Neural progenitor cell (in vitro differentiated cells): ENCODE results near the gene ARHGAP15. TPM values are rescaled to one million over a fixed set of nuclear protein-coding genes. Genes with fewer than 3 reads are reported as not detected.

Source experiments
- DNase-seq: peaks from one replicate; pipeline ENCODE4 v3.0.0-alpha.2; 2016; ENCODE audit warnings: low spot score
- H2AFZ ChIP-seq: fragments of 200-600 bp; sonication (generic); replicated peaks from 2 replicates; pipeline ENCODE4 v1.6.1; 2016; ENCODE audit warnings: antibody characterized with exemption
- H3F3A ChIP-seq: fragments of 200-600 bp; sonication (generic); 2 replicates; pipeline ENCODE4 v1.6.1; 2016; ENCODE audit warnings: antibody characterized with exemption, low read depth
- H3K27ac ChIP-seq: fragments of 200-600 bp; sonication (generic); 2 replicates; pipeline ENCODE4 v1.5.1; 2016; ENCODE audit warnings: mild to moderate bottlenecking
- H3K27me3 ChIP-seq: fragments of 200-600 bp; sonication (generic); 2 replicates; pipeline ENCODE4 v1.6.1; 2016; ENCODE audit warnings: mild to moderate bottlenecking, moderate library complexity
- H3K36me3 ChIP-seq: fragments of 200-600 bp; sonication (generic); 2 replicates; pipeline ENCODE4 v1.5.1; 2016
- H3K4me1 ChIP-seq: fragments of 200-600 bp; sonication (generic); 2 replicates; pipeline ENCODE4 v1.6.1; 2016; ENCODE audit warnings: mixed run types
- H3K4me2 ChIP-seq: fragments of 200-600 bp; sonication (generic); 2 replicates; pipeline ENCODE4 v1.6.1; 2016
- H3K4me3 ChIP-seq: fragments of 200-600 bp; sonication (generic); 2 replicates; pipeline ENCODE4 v1.5.1; 2016
- H3K79me2 ChIP-seq: fragments of 200-600 bp; sonication (generic); 2 replicates; pipeline ENCODE4 v1.6.1; 2016; ENCODE audit warnings: low read depth
- H3K9ac ChIP-seq: fragments of 200-600 bp; sonication (generic); 2 replicates; pipeline ENCODE4 v1.6.1; 2016
- H3K9me3 ChIP-seq: fragments of 200-600 bp; sonication (generic); 2 replicates; pipeline ENCODE4 v1.5.1; 2016; ENCODE audit warnings: low read depth
- H4K20me1 ChIP-seq: fragments of 200-600 bp; sonication (generic); 2 replicates; pipeline ENCODE4 v1.6.1; 2016; ENCODE audit warnings: low read depth
- H3K27ac Mint-ChIP-seq: 3 replicates; pipeline ENCODE4 v1.8.0; 2021; ENCODE audit warnings: mixed read lengths
- H3K27me3 Mint-ChIP-seq: 2 replicates; pipeline ENCODE4 v1.8.0; 2022; ENCODE audit warnings: low read depth, mild to moderate bottlenecking, inconsistent platforms, moderate library complexity, mixed read lengths; ENCODE audit not compliant: insufficient read depth
- H3K36me3 Mint-ChIP-seq: 3 replicates; pipeline ENCODE4 v1.8.0; 2021; ENCODE audit warnings: mixed read lengths
- H3K4me1 Mint-ChIP-seq: 3 replicates; pipeline ENCODE4 v1.8.0; 2021; ENCODE audit warnings: mixed read lengths
- H3K4me3 Mint-ChIP-seq: 3 replicates; pipeline ENCODE4 v1.8.0; 2021; ENCODE audit warnings: mild to moderate bottlenecking, moderate library complexity, mixed read lengths
- H3K9me3 Mint-ChIP-seq: 3 replicates; pipeline ENCODE4 v1.8.0; 2020; ENCODE audit warnings: mixed read lengths
- CTCF ChIP-seq: fragments of 200-600 bp; sonication (generic); IDR thresholded peaks from 2 replicates; pipeline ENCODE4 v1.5.1; 2017; ENCODE audit warnings: antibody characterized with exemption, mild to moderate bottlenecking
- EZH2 ChIP-seq: fragments of 200-600 bp; sonication (generic); IDR thresholded peaks from 2 replicates; pipeline ENCODE4 v1.6.1; 2017; ENCODE audit warnings: antibody characterized with exemption, mild to moderate bottlenecking, moderate library complexity
- EZH2phosphoT487 ChIP-seq: fragments of 200-600 bp; sonication (generic); IDR thresholded peaks from 2 replicates; pipeline ENCODE4 v1.6.1; 2017; ENCODE audit warnings: antibody characterized with exemption
- total RNA-seq: library from RNA; depleted of rRNA; stranded (reverse); fragments of >200 nt; gene quantifications from 2 replicates; pipeline ENCODE4 v1.2.3, GENCODE V29; 2015; ENCODE audit warnings: low replicate concordance

The ARHGAP15 gene
- total RNA-seq, 1 donor from 2014 or later, result 5.9 TPM

GRCh38 chr2:143209570-143210445, 80.6 kb downstream of the ARHGAP15 start:
- H3K36me3 Mint-ChIP-seq, result no peaks in the 10 kb centered on the region
- H3K4me3 Mint-ChIP-seq, result no peak overlapping the region
- no peak overlapping the region for H3K27ac ChIP-seq
- no peaks in the 10 kb centered on the region for H4K20me1 ChIP-seq
- no peaks in the 10 kb centered on the region for H3K27me3 ChIP-seq
- peaks cover 3% of the 10 kb centered on the region for H3K4me1 Mint-ChIP-seq
- H3F3A ChIP-seq, result no peaks in the 10 kb centered on the region
- DNase-seq, result no peak
- no peak overlapping the region for H3K4me3 ChIP-seq
- H3K27me3 Mint-ChIP-seq, result no peaks in the 10 kb centered on the region
- TF ChIP-seq EZH2, result no peak
- no peak for TF ChIP-seq EZH2phosphoT487
- TF ChIP-seq CTCF, result no peak
- no peaks in the 10 kb centered on the region for H3K36me3 ChIP-seq
- no peaks in the 10 kb centered on the region for H3K9me3 ChIP-seq
- no peaks in the 10 kb centered on the region for H3K4me1 ChIP-seq
- no peak overlapping the region for H3K4me2 ChIP-seq
- no peak overlapping the region for H3K9ac ChIP-seq
- H3K79me2 ChIP-seq, result no peaks in the 10 kb centered on the region
- H3K9me3 Mint-ChIP-seq, result no peaks in the 10 kb centered on the region
- H3K27ac Mint-ChIP-seq, result no peak overlapping the region
- peak overlapping the region; percentile 48 for H2AFZ ChIP-seq

- Mint-ChIP-seq H3K36me3 (no peaks in the 10 kb centered on the region), H3K27me3 (no peaks in the 10 kb centered on the region), H3K27ac (no peak overlapping the region), H3K9me3 (no peaks in the 10 kb centered on the region), H3K4me3 (no peak overlapping the region), H3K4me1 (peaks cover 3% of the 10 kb centered on the region)
- H3K36me3 ChIP-seq, result no peaks in the 10 kb centered on the region
- no peak overlapping the region for H3K9ac ChIP-seq
- no peak overlapping the region for H3K27ac ChIP-seq
- no peaks in the 10 kb centered on the region for H3K27me3 ChIP-seq
- H3K4me2 ChIP-seq, result no peak overlapping the region
- H3K9me3 ChIP-seq, result no peaks in the 10 kb centered on the region
- H3K4me1 ChIP-seq, result no peaks in the 10 kb centered on the region
- no peaks in the 10 kb centered on the region for H4K20me1 ChIP-seq
- no peaks in the 10 kb centered on the region for H3F3A ChIP-seq
- no peaks in the 10 kb centered on the region for H3K79me2 ChIP-seq
- no peak overlapping the region for H2AFZ ChIP-seq
- no peak for TF ChIP-seq CTCF
- no peak for TF ChIP-seq EZH2phosphoT487
- no peak for TF ChIP-seq EZH2
- no peak overlapping the region for H3K4me3 ChIP-seq
- DNase-seq, result no peak
These were observed 81.2 kb downstream of the ARHGAP15 start for GRCh38 chr2:143210446-143210819.

- H3K4me3 Mint-ChIP-seq, result no peak overlapping the region
- Histone ChIP-seq H3K27me3 (no peaks in the 10 kb centered on the region), H3K9me3 (no peaks in the 10 kb centered on the region), H3F3A (no peaks in the 10 kb centered on the region), H3K9ac (no peak overlapping the region), H3K4me1 (no peaks in the 10 kb centered on the region), H3K27ac (no peak overlapping the region), H3K4me2 (no peak overlapping the region), H3K36me3 (no peaks in the 10 kb centered on the region), H3K4me3 (no peak overlapping the region), H4K20me1 (no peaks in the 10 kb centered on the region), H2AFZ (no peak overlapping the region), H3K79me2 (no peaks in the 10 kb centered on the region)
- no peak overlapping the region for H3K27ac Mint-ChIP-seq
- no peaks in the 10 kb centered on the region for H3K9me3 Mint-ChIP-seq
- no peak for DNase-seq
- H3K36me3 Mint-ChIP-seq, result no peaks in the 10 kb centered on the region
- no peak for TF ChIP-seq EZH2phosphoT487
- no peak for TF ChIP-seq EZH2
- no peak for TF ChIP-seq CTCF
- H3K27me3 Mint-ChIP-seq, result peaks cover 2% of the 10 kb centered on the region
- H3K4me1 Mint-ChIP-seq, result peaks cover 3% of the 10 kb centered on the region
These were observed 88.4 kb downstream of the ARHGAP15 start for GRCh38 chr2:143217512-143218115.
